A673 (cell line): Measurements from ENCODE around the gene RUFY2.

ENCODE experiments used
- CTCF ChIP-seq: fragments of 300-800, 200-600 bp; sonication (generic); conservative IDR thresholded peaks from 2 replicates; pipeline ENCODE4 v1.5.1; 2017; ENCODE audit warnings: low read depth, mild to moderate bottlenecking, antibody characterized with exemption, low read length, moderate library complexity, mixed read lengths
- EZH2 ChIP-seq: fragments of 200-600 bp; sonication (generic); IDR thresholded peaks from 2 replicates; pipeline ENCODE4 v1.6.1; 2017; ENCODE audit warnings: borderline replicate concordance, low read depth, mild to moderate bottlenecking, mixed read lengths, antibody characterized with exemption, low read length; ENCODE audit not compliant: poor library complexity, severe bottlenecking

GRCh38 chr10:68385740-68386139 is 21.3 kb downstream of the RUFY2 start:
- TF ChIP-seq CTCF, result no peak
- TF ChIP-seq EZH2, result no peak
